K562 (cell line): ENCODE results near the gene HAND2. TPM values are rescaled to one million over a fixed set of nuclear protein-coding genes. Genes with fewer than 3 reads are reported as not detected.

Source experiments
- ATAC-seq: fragments of 200-7000 bp; cut with Tn5 transposase; 3 replicates; pipeline ENCODE4 v1.9.1; 2020; ENCODE audit warnings: moderate library complexity
- BruUV-seq: library from RNA; stranded (reverse); fragments of 400-500 nt; replicated peaks from 2 replicates; lab custom pipeline; 2021; lab: Mats Ljungman, UMichigan
- CTCF ChIA-PET: fragments of 300-600 bp; formaldehyde crosslinking; extraction: SDS; loops from one replicate; lab custom pipeline; 2021; ENCODE audit warnings: low intra/inter-chr PET ratio; lab: Yijun Ruan, JAX
- POLR2A ChIA-PET: fragments of 300-600, 350-650 bp; sonication (Branson Sonifier 250); formaldehyde crosslinking; extraction: SDS; loops from one replicate; lab custom pipeline; 2021; ENCODE audit warnings: antibody characterized with exemption, inconsistent platforms; lab: Yijun Ruan, JAX
- DNase-seq, 4 experiments: peaks; one replicate each; pipeline versions ENCODE4 v3.0.0 to v3.0.0-alpha.2; 2011 to 2018; ENCODE audit warnings: low spot score in 3 of 4, mixed read lengths in 3 of 4; ENCODE audit errors: extremely low read depth in 1 of 4
- FAIRE-seq: peaks from 2 replicates; lab custom pipeline; 2011; peaks lifted over from hg19 to GRCh38; lab: Jason Lieb, UNC
- H2AFZ ChIP-seq: 2 replicates; pipeline ENCODE4 v1.6.0; 2011; ENCODE audit warnings: low read depth, low read length, control low read depth, inconsistent platforms
- H3K27ac ChIP-seq: fragments of 200-600 bp; 3 replicates; pipeline ENCODE4 v1.8.0; 2011; ENCODE audit warnings: low read depth, mild to moderate bottlenecking, control low read depth, inconsistent platforms, low read length, moderate library complexity, mixed read lengths; ENCODE audit errors: extremely low read depth
- H3K27me3 ChIP-seq, 2 experiments: fragments of 300-600 bp in 1 of 2; 2 replicates in 1 of 2; 3 replicates in 1 of 2; pipeline versions ENCODE4 v1.6.0 to v1.8.0; 2011; ENCODE audit warnings: inconsistent platforms in 2 of 2, low read length in 2 of 2, mild to moderate bottlenecking in 1 of 2, mixed read lengths in 1 of 2, moderate library complexity in 1 of 2; ENCODE audit not compliant: control insufficient read depth in 2 of 2, insufficient read depth in 2 of 2
- H3K36me3 ChIP-seq: fragments of 300-600 bp; 3 replicates; pipeline ENCODE4 v1.8.0; 2011; ENCODE audit warnings: mild to moderate bottlenecking, low read length, inconsistent platforms; ENCODE audit not compliant: control insufficient read depth, insufficient read depth
- H3K4me1 ChIP-seq, 2 experiments: fragments of 200-600 bp in 1 of 2; replicated peaks in 1 of 2; 2 replicates in 1 of 2; 3 replicates in 1 of 2; pipeline versions ENCODE4 v1.5.1 to v1.8.0; 2011; ENCODE audit warnings: inconsistent platforms in 2 of 2, low read length in 2 of 2, mild to moderate bottlenecking in 1 of 2, mixed read lengths in 1 of 2, moderate library complexity in 1 of 2; ENCODE audit not compliant: control insufficient read depth in 2 of 2, insufficient read depth in 2 of 2
- H3K4me2 ChIP-seq: 2 replicates; pipeline ENCODE4 v1.6.1; 2011; ENCODE audit warnings: low read length, control low read depth, inconsistent platforms, mixed read lengths; ENCODE audit not compliant: insufficient read depth
- H3K4me3 ChIP-seq: fragments of 200-600 bp; sonication (generic), shearing (Covaris generic); 2 replicates; pipeline ENCODE4 v1.5.1; 2016; ENCODE audit warnings: control low read depth, inconsistent platforms
- H3K79me2 ChIP-seq: fragments of 200-600 bp; 3 replicates; pipeline ENCODE4 v1.8.0; 2011; ENCODE audit warnings: low read length, inconsistent platforms; ENCODE audit not compliant: control insufficient read depth, insufficient read depth
- H3K9ac ChIP-seq, 2 experiments: 2 replicates each; pipeline versions ENCODE4 v1.6.0 to v1.6.1; 2011; ENCODE audit warnings: low read depth in 2 of 2, low read length in 2 of 2, control low read depth in 1 of 2, inconsistent platforms in 1 of 2, mild to moderate bottlenecking in 1 of 2, mixed read lengths in 1 of 2; ENCODE audit not compliant: insufficient read depth in 1 of 2
- H3K9me1 ChIP-seq: one replicate; pipeline ENCODE4 v1.6.0; 2011; ENCODE audit warnings: inconsistent platforms, mild to moderate bottlenecking, low read length, moderate library complexity; ENCODE audit not compliant: control insufficient read depth, insufficient read depth
- H3K9me3 ChIP-seq: replicated peaks from 2 replicates; pipeline ENCODE4 v1.5.1; 2011; ENCODE audit warnings: low read depth, low read length, inconsistent platforms; ENCODE audit not compliant: control insufficient read depth, insufficient read depth
- H4K20me1 ChIP-seq: replicated peaks from 2 replicates; pipeline ENCODE4 v1.6.1; 2011; ENCODE audit warnings: low read length, inconsistent platforms, mixed read lengths; ENCODE audit not compliant: control insufficient read depth, insufficient read depth
- CBFA2T3 ChIP-seq: fragments of 450-650 bp; IDR thresholded peaks from 2 replicates; pipeline ENCODE4 v1.6.1; 2017
- CEBPZ ChIP-seq: fragments of 150-350 bp; IDR thresholded peaks from 2 replicates; pipeline ENCODE4 v1.6.1; 2014; ENCODE audit warnings: low read depth, mild to moderate bottlenecking, low read length, borderline replicate concordance
- EGR1 ChIP-seq: fragments of 450-650 bp; conservative IDR thresholded peaks from 2 replicates; pipeline ENCODE4 v1.6.1; 2017; ENCODE audit warnings: mild to moderate bottlenecking
- GABPA ChIP-seq: fragments of 200-800 bp; sonication (Bioruptor generic); conservative IDR thresholded peaks from 2 replicates; pipeline ENCODE4 v1.6.1; 2016; ENCODE audit warnings: low read depth, missing genetic modification characterization, missing compliant biosample characterization
- HEY1 ChIP-seq: fragments of 250-450 bp; sonication (Bioruptor Pico); IDR thresholded peaks from 2 replicates; pipeline ENCODE4 v1.5.0; 2020; ENCODE audit warnings: mild to moderate bottlenecking, moderate library complexity, borderline replicate concordance
- MTA1 ChIP-seq: fragments of 450-650 bp; IDR thresholded peaks from 2 replicates; pipeline ENCODE4 v1.6.1; 2017; ENCODE audit warnings: borderline replicate concordance
- NKRF ChIP-seq: fragments of 450-650 bp; IDR thresholded peaks from 2 replicates; pipeline ENCODE4 v1.6.1; 2016; ENCODE audit warnings: borderline replicate concordance
- SNAPC5 ChIP-seq: fragments of 250-450 bp; sonication (Bioruptor Pico); IDR thresholded peaks from 2 replicates; pipeline ENCODE4 v1.8.0; 2021; ENCODE audit warnings: moderate library complexity, mild to moderate bottlenecking, inconsistent platforms
- SREBF1 ChIP-seq: fragments of 150-350 bp; IDR thresholded peaks from 2 replicates; pipeline ENCODE4 v1.6.1; 2014; ENCODE audit warnings: antibody characterized with exemption, low read depth, low read length, borderline replicate concordance
- TCF15 ChIP-seq: fragments of 250-450 bp; sonication (Bioruptor Pico); IDR thresholded peaks from 2 replicates; pipeline ENCODE4 v1.8.0; 2022; ENCODE audit warnings: moderate library complexity, mild to moderate bottlenecking, inconsistent platforms
- TCF7 ChIP-seq: sonication (generic); IDR thresholded peaks from 2 replicates; pipeline ENCODE4 v1.6.1; 2016; ENCODE audit warnings: antibody characterized with exemption, borderline replicate concordance
- ZNF24 ChIP-seq: fragments of 450-650 bp; IDR thresholded peaks from 2 replicates; pipeline ENCODE4 v1.6.1; 2016
- ZNF277 ChIP-seq: fragments of 250-450 bp; sonication (Bioruptor Pico); IDR thresholded peaks from 2 replicates; pipeline ENCODE4 v1.8.0; 2022; ENCODE audit warnings: inconsistent platforms, mild to moderate bottlenecking, moderate library complexity, borderline replicate concordance
- ZNF41 ChIP-seq: fragments of 250-450 bp; sonication (Bioruptor Pico); conservative IDR thresholded peaks from 2 replicates; pipeline ENCODE4 v1.4.0; 2020; ENCODE audit warnings: mild to moderate bottlenecking
- WGBS: fragments of 100-300 bp; shearing (Covaris generic); methylation state at CpG from one replicate; pipeline ENCODE4 v1.1.6; 2016; ENCODE audit warnings: low coverage, mixed read lengths; ENCODE audit not compliant: insufficient coverage; ENCODE audit errors: missing lambda C conversion rate; 5-methylcytosine and 5-hydroxymethylcytosine counted together
- in situ Hi-C: fragments of 300-500 bp; cut with MboI; formaldehyde crosslinking; loops from 4 replicates; pipeline ENCODE4 v1.15.0; 2018; ENCODE audit warnings: inconsistent platforms, mixed read lengths
- intact Hi-C: fragments of 100-400 bp; cut with micrococcal nuclease; formaldehyde crosslinking; loops from 2 replicates; pipeline ENCODE4 v1.14.2; 2022
- polyA plus RNA-seq, 8 experiments: library from polyadenylated mRNA; depleted of rRNA in 4 of 8; stranded (reverse) in 5 of 8; unstranded in 3 of 8; fragments of >200 nt; fragmentation: Nextera tagmentation in 2 of 8; fragmentation: Illumina TruSeq in 1 of 8; extraction: Ambion mirVana in 2 of 8; extraction: Trizol in 1 of 8; gene quantifications; 2 replicates each; pipeline versions ENCODE4 v1.2.1 to v1.2.3, GENCODE V29; 2011 to 2014; ENCODE audit warnings: inconsistent platforms in 1 of 8, missing spikeins in 1 of 8
- total RNA-seq, 7 experiments: library from RNA; depleted of rRNA in 6 of 7; stranded (reverse); fragments of >200 nt in 6 of 7; fragmentation: Illumina TruSeq in 2 of 7; extraction: Trizol in 2 of 7; gene quantifications; 2 replicates each; pipeline versions ENCODE4 v1.2.1 to v1.2.3, GENCODE V29; 2011 to 2021; ENCODE audit warnings: low replicate concordance in 1 of 7

HAND2 gene
- total and polyA plus RNA-seq, 9 of the 15 experiments (the other 6 are each of a cell fraction or from before 2014, with no cell fraction given): 1.7 to 12.8 (median 4.9) TPM

- no peak for TF ChIP-seq NKRF
- TF ChIP-seq EGR1: no peak
- no peak for TF ChIP-seq TCF15
These were observed 16.4 kb downstream of the HAND2 start (continued) for GRCh38 chr4:173513651-173514050.

- H3K4me1 ChIP-seq: peaks cover 0 to 4% of the 10 kb centered on the region in 2 experiments; a peak in 1 of 5 replicates
- H4K20me1 ChIP-seq: no peaks in the 10 kb centered on the region
- no peak overlapping the region for H3K4me2 ChIP-seq
- no peak overlapping the region for H2AFZ ChIP-seq
- no peak overlapping the region for H3K4me3 ChIP-seq
- H3K27ac ChIP-seq: no peak overlapping the region
- H3K79me2 ChIP-seq: no peaks in the 10 kb centered on the region
- no peaks in the 10 kb centered on the region for H3K9me1 ChIP-seq
- H3K27me3 ChIP-seq: no peaks in the 10 kb centered on the region; a peak in 1 of 5 replicates
- no peak for DNase-seq
- intact Hi-C loops: no loop called here
- ATAC-seq: no peak
- H3K9ac ChIP-seq: no peak overlapping the region
- WGBS: 12% methylated on average over 3 of the region's 3 CpGs
- no peak for FAIRE-seq
- H3K9me3 ChIP-seq: no peaks in the 10 kb centered on the region; the same call in 1 of the 2 replicates
- POLR2A ChIA-PET: interaction anchor here (0.6 kb wide), 1 partner anchor 601 kb away, joined by 3 read pairs; no protein-coding TSS in a partner anchor
- H3K36me3 ChIP-seq: no peaks in the 10 kb centered on the region
- CTCF ChIA-PET: no interaction called here
- no TSS peak for BruUV-seq
- in situ Hi-C loops: loop anchor here (25.0 kb wide), 1 partner anchor 475 kb away; no protein-coding TSS in a partner anchor
- no peak for TF ChIP-seq SREBF1
- no peak for TF ChIP-seq ZNF277 (CRISPR knock-in tag)
- no peak for TF ChIP-seq TCF7
- no peak for TF ChIP-seq ZNF41
- TF ChIP-seq CBFA2T3: no peak
- no peak for TF ChIP-seq CEBPZ
- no peak for TF ChIP-seq ZNF24
- no peak for TF ChIP-seq MTA1
- TF ChIP-seq HEY1: no peak
- no peak for TF ChIP-seq GABPA (tag)
- TF ChIP-seq SNAPC5 (CRISPR knock-in tag): no peak
These were observed 18.2 kb downstream of the HAND2 start for GRCh38 chr4:173511787-173512361.
